ENCODE measurements around the gene PTPN21.

DNA sequence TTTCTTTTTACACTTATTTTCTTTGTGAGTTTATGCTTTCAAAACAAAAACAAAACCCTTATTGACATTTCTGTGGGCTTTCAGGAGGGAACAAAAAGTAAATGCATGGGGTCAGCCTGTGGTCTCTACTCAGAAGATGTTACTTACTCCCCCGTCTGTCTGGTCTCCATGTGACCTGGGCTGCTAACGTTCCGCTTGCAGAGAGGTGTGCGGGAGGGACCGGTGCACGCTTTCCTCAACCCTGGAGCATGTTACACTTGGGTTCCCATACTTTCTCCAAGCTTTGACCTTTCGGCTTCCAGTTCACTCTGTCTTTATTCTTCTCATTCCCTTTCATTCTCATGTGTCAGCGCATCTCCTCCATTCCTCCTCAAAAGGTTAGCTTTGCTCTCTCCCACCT, 44.5 kb upstream of the PTPN21 start:
- TF ChIP-seq, protein P1, sequence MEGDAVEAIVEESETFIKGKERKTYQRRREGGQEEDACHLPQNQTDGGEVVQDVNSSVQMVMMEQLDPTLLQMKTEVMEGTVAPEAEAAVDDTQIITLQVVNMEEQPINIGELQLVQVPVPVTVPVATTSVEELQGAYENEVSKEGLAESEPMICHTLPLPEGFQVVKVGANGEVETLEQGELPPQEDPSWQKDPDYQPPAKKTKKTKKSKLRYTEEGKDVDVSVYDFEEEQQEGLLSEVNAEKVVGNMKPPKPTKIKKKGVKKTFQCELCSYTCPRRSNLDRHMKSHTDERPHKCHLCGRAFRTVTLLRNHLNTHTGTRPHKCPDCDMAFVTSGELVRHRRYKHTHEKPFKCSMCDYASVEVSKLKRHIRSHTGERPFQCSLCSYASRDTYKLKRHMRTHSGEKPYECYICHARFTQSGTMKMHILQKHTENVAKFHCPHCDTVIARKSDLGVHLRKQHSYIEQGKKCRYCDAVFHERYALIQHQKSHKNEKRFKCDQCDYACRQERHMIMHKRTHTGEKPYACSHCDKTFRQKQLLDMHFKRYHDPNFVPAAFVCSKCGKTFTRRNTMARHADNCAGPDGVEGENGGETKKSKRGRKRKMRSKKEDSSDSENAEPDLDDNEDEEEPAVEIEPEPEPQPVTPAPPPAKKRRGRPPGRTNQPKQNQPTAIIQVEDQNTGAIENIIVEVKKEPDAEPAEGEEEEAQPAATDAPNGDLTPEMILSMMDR (IDR thresholded peaks at IDR 0.05; ENCODE audit: insufficient read depth, low read depth, low read length) = no peak
- no peak for TF ChIP-seq EZH2 (IDR thresholded peaks at IDR 0.05; ENCODE audit: insufficient read depth, low read length)
